DMS53 treated with DMSO at 0.1 percent for 48 hours (cell line): ENCODE measurements around the gene ATF7.
"Not testable (repeated sequence)": the region's sequence is repeated elsewhere in the genome, so short reads cannot be mapped to it uniquely, and the experiment has no call there.

Experiments used
- DNase-seq: peaks from one replicate; lab custom pipeline; 2025; ENCODE audit not compliant: unreplicated experiment; lab: John Stamatoyannopoulos, UW

Gene ATF7

GRCh38 chr12:53627919-53628318, 1.7 kb upstream of the ATF7 start:
- no peak for DNase-seq

- no peak for DNase-seq
Measured at GRCh38 chr12:53626702-53627169, 554 bp upstream of the ATF7 start.

GRCh38 chr12:53625373-53625945, 723 bp downstream of the ATF7 start:
- DNase-seq = no peak

GRCh38 chr12:53624956-53625355, 1.2 kb downstream of the ATF7 start:
- DNase-seq = no peak

GRCh38 chr12:53624458-53624857, 1.7 kb downstream of the ATF7 start:
- no peak for DNase-seq

GRCh38 chr12:53623548-53624385, 2.4 kb downstream of the ATF7 start:
- DNase-seq = no peak

GRCh38 chr12:53622724-53623123, 3.5 kb downstream of the ATF7 start:
- DNase-seq = no peak

- no peak for DNase-seq
Measured at GRCh38 chr12:53618275-53618674, 7.9 kb downstream of the ATF7 start.

GRCh38 chr12:53617700-53618099, 8.5 kb downstream of the ATF7 start:
- no peak for DNase-seq

- no peak for DNase-seq
Measured at GRCh38 chr12:53616950-53617349, 9.2 kb downstream of the ATF7 start.

- DNase-seq = no peak
Measured at GRCh38 chr12:53613821-53614220, 12.4 kb downstream of the ATF7 start.

- DNase-seq = no peak
Measured at GRCh38 chr12:53612978-53613377, 13.2 kb downstream of the ATF7 start.

- DNase-seq = no peak
Measured at GRCh38 chr12:53611304-53611703, 14.9 kb downstream of the ATF7 start.

- DNase-seq = not testable (repeated sequence)
Measured at GRCh38 chr12:53606688-53607087, 19.5 kb downstream of the ATF7 start.

- no peak for DNase-seq
Measured at GRCh38 chr12:53604581-53604980, 21.6 kb downstream of the ATF7 start.

GRCh38 chr12:53603804-53604203, 22.4 kb downstream of the ATF7 start:
- DNase-seq = no peak

- DNase-seq = no peak
Measured at GRCh38 chr12:53603196-53603595, 23.0 kb downstream of the ATF7 start.

- no peak for DNase-seq
Measured at GRCh38 chr12:53602176-53602864, 23.9 kb downstream of the ATF7 start.

GRCh38 chr12:53601296-53601847, 24.8 kb downstream of the ATF7 start:
- no peak for DNase-seq

- DNase-seq = no peak
Measured at GRCh38 chr12:53600490-53601295, 25.5 kb downstream of the ATF7 start.

GRCh38 chr12:53599579-53599978, 26.6 kb downstream of the ATF7 start:
- no peak for DNase-seq
